Karpas-422 (cell line): ENCODE measurements around the gene C16orf96. TPM values are rescaled to one million over a fixed set of nuclear protein-coding genes. Genes with fewer than 3 reads are reported as not detected.

Experiments
- DNase-seq: peaks from one replicate; pipeline ENCODE4 v3.0.0-alpha.2; 2015
- H2AFZ ChIP-seq: fragments of 200-600 bp; sonication (generic); 2 replicates; pipeline ENCODE4 v1.6.1; 2014; ENCODE audit warnings: antibody characterized with exemption, low read length, mixed read lengths
- H3K27ac ChIP-seq: fragments of 200-600 bp; sonication (generic); 2 replicates; pipeline ENCODE4 v1.5.1; 2014; ENCODE audit warnings: mild to moderate bottlenecking, low read length, moderate library complexity
- H3K27me3 ChIP-seq: fragments of 200-600 bp; sonication (generic); 2 replicates; pipeline ENCODE4 v1.6.1; 2014; ENCODE audit warnings: low read length, mixed read lengths
- H3K36me3 ChIP-seq: fragments of 200-600 bp; sonication (generic); 2 replicates; pipeline ENCODE4 v1.6.1; 2014; ENCODE audit warnings: low read length, mixed read lengths; ENCODE audit not compliant: insufficient read depth
- H3K4me1 ChIP-seq: fragments of 200-600 bp; sonication (generic); 2 replicates; pipeline ENCODE4 v1.6.1; 2014; ENCODE audit warnings: mild to moderate bottlenecking, low read length, mixed read lengths
- H3K4me2 ChIP-seq: fragments of 200-600 bp; sonication (generic); 2 replicates; pipeline ENCODE4 v1.6.1; 2014; ENCODE audit warnings: low read length, low read depth, mild to moderate bottlenecking; ENCODE audit not compliant: poor library complexity, severe bottlenecking
- H3K4me3 ChIP-seq: fragments of 200-600 bp; sonication (generic); 2 replicates; pipeline ENCODE4 v1.5.1; 2014; ENCODE audit warnings: mild to moderate bottlenecking, antibody characterized with exemption, low read length, mixed read lengths
- H3K79me2 ChIP-seq: fragments of 200-600 bp; sonication (generic); 2 replicates; pipeline ENCODE4 v1.6.1; 2014; ENCODE audit warnings: mild to moderate bottlenecking, low read length, mixed read lengths
- H3K9ac ChIP-seq: fragments of 200-600 bp; sonication (generic); 2 replicates; pipeline ENCODE4 v1.6.0; 2014; ENCODE audit warnings: low read length
- H3K9me2 ChIP-seq: fragments of 200-600 bp; sonication (generic), shearing (Covaris generic); replicated peaks from 2 replicates; pipeline ENCODE4 v1.6.0; 2014; ENCODE audit warnings: mild to moderate bottlenecking, low read length, moderate library complexity; ENCODE audit not compliant: insufficient read depth
- H3K9me3 ChIP-seq: fragments of 300-700, 200-600 bp; sonication (generic); 2 replicates; pipeline ENCODE4 v1.6.1; 2014; ENCODE audit warnings: low read length, mixed read lengths
- H4K20me1 ChIP-seq: fragments of 200-600 bp; sonication (generic); 2 replicates; pipeline ENCODE4 v1.6.1; 2014; ENCODE audit warnings: mild to moderate bottlenecking, antibody characterized with exemption, low read length, low read depth; ENCODE audit not compliant: insufficient read depth
- total RNA-seq: library from RNA; depleted of rRNA; stranded (reverse); fragments of >200 nt; shearing (Covaris generic); gene quantifications from 2 replicates; pipeline ENCODE4 v1.2.3, GENCODE V29; 2014; ENCODE audit warnings: low replicate concordance

C16orf96 gene
- total RNA-seq, 1 experiment from 2014 or later = not detected

DNA sequence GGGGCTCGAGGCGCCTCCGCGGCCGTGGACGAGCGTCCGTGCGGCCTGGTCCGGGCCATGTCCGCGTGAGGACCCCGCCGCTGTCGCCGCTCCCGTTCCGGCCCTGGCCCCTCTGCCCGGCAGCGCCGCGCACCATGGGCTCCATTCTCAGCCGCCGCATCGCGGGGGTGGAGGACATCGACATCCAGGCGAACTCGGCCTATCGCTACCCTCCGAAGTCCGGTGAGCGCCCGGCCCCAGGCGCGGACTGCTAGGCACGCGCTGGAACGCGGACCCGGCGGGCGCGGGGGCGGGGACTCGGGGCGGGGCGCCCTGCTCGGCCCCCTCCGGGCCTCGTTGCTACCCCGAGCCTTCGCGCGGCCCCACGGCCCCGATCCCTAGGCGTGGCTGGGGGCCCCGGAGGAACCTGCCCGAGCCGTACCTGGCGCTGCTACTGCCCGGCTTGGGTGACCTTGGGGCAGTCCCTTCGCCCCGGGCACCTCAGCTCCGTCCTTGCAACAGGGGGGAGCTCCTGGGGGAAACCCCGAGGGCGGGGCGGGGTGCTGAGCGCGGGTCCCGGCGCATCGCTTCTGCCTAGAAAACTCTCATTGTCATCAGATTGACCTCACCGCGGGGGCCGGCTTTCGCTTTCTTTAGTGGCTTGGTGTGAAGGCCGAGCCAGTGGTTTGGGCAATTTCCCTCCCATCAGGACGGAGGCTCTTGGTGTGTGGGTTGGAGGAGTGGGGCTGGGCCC is 68.9 kb downstream of the C16orf96 start:
- peak overlapping the region; percentile 44 for H3K27ac ChIP-seq
- peak overlapping the region; percentile 78 for H3K4me2 ChIP-seq
- no peaks in the 10 kb centered on the region for H3K27me3 ChIP-seq
- peak overlapping the region; percentile 86 for H3K4me3 ChIP-seq
- DNase-seq = peak; percentile 83
- no peaks in the 10 kb centered on the region for H3K9me3 ChIP-seq
- peaks cover 47% of the 10 kb centered on the region for H3K79me2 ChIP-seq
- H2AFZ ChIP-seq = peak overlapping the region; percentile 16; the same call in 1 of the 2 replicates
- H3K9me2 ChIP-seq = no peaks in the 10 kb centered on the region
- peaks cover 18% of the 10 kb centered on the region for H3K4me1 ChIP-seq
- H4K20me1 ChIP-seq = peaks cover 7% of the 10 kb centered on the region; the same call in 1 of the 2 replicates
- H3K9ac ChIP-seq = peak overlapping the region; percentile 89
- H3K36me3 ChIP-seq = no peaks in the 10 kb centered on the region

DNA sequence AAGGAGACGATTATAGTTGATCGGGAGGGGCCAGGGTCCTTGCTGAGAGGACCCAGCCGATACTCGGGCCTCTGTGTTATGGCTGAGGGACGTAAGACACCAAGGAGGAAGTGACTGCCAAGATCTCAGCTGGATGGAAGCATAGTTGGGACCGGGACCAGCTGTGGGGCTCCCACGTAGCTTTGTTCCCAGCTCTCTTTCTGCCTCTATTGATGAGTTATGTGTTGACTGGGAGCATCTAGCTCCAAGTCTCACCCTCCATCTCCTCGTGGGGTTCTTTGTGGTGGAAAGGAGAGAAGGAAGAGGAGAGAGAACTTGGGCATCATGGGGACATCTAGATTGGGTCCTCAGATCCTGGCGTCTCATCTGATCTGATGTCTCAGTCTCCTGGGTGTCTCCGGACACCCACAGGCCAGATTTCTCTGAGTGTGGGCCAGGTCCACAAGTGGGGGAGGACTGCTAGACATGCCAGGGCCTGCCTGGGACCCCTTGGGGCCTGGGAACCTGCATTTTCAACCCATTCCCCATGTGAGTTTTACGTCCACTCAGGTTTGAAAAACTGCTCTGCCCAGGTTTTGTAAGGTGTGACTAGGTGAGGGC is 69.5 kb downstream of the C16orf96 start:
- peak overlapping the region; percentile 44 for H3K27ac ChIP-seq
- H3K9ac ChIP-seq = peak overlapping the region; percentile 89
- peaks cover 7% of the 10 kb centered on the region; the same call in 1 of the 2 replicates for H4K20me1 ChIP-seq
- H3K4me2 ChIP-seq = peak overlapping the region; percentile 78
- H3K4me1 ChIP-seq = peaks cover 18% of the 10 kb centered on the region
- DNase-seq = peak; percentile 78
- no peaks in the 10 kb centered on the region for H3K9me3 ChIP-seq
- H3K27me3 ChIP-seq = no peaks in the 10 kb centered on the region
- H3K36me3 ChIP-seq = no peaks in the 10 kb centered on the region
- H3K4me3 ChIP-seq = peak overlapping the region; percentile 86
- H3K79me2 ChIP-seq = peaks cover 53% of the 10 kb centered on the region
- H2AFZ ChIP-seq = peak overlapping the region; percentile 16; the same call in 1 of the 2 replicates
- H3K9me2 ChIP-seq = no peaks in the 10 kb centered on the region

DNA sequence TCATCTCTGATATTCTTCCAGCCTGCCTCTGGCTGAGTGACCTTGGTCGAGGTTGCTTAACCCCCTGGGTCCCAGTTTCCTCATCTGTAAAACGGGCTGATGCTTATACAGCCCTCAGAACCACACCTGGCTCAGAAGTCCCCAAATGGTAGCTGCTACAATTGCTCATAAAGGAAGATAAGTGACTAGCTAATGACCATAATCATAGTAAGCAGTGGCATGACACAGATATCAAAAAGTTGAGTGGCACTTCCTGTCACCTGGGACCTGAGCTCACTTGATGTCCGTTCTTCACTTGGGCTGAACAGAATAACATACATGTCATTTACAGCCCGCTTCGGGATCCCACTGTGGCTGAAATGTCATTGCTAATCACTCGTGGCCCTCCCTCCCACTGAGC is 70.3 kb downstream of the C16orf96 start:
- no peaks in the 10 kb centered on the region for H3K9me3 ChIP-seq
- H3K79me2 ChIP-seq = peaks cover 61% of the 10 kb centered on the region
- H3K9ac ChIP-seq = peak overlapping the region; percentile 89
- DNase-seq = no peak
- H3K27me3 ChIP-seq = no peaks in the 10 kb centered on the region
- H3K4me2 ChIP-seq = peak overlapping the region; percentile 78
- H3K4me1 ChIP-seq = peaks cover 18% of the 10 kb centered on the region
- H3K9me2 ChIP-seq = no peaks in the 10 kb centered on the region
- peak overlapping the region; percentile 86 for H3K4me3 ChIP-seq
- peak overlapping the region; percentile 44; the same call in 1 of the 2 replicates for H3K27ac ChIP-seq
- no peak overlapping the region for H2AFZ ChIP-seq
- H4K20me1 ChIP-seq = peaks cover 7% of the 10 kb centered on the region; the same call in 1 of the 2 replicates
- no peaks in the 10 kb centered on the region for H3K36me3 ChIP-seq

DNA sequence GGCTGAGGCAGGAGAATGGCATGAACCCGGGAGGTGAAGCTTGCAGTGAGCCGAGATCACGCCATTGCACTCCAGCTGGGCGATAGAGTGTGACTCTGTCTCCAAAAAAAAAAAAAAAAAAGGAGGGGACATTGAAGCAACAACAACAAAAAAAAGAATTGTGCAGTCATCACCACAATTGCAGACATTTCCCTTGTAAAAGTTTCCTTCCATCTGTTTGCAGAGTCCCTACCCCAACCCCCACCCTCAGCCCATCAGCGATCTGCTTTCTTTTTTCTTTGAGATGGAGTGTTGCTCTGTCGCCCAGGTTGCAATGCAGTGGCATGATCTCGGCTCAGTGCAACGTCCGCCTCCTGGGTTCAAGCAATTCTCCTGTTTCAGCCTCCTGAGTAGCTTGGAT is 72.1 kb downstream of the C16orf96 start:
- no peaks in the 10 kb centered on the region for H3K36me3 ChIP-seq

DNA sequence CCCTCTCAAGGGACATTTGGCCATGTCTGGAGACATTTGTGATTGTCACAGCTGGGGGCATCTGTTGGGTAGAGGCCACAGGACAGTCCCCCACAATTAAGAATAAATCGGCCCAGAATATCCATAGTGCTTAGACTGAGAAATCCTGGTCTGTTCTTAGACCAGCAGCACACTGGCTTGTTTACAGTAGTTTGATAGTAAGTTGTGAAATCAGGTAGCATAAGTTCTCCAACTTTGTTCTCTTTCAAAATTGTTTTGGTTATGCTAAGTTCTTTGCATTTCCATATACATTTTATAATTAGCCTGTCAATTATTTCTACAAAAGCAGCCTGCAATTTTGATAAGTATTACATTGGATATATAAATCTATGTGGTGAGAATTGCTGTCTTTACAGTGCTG is 75.3 kb downstream of the C16orf96 start:
- peaks cover 85% of the 10 kb centered on the region for H3K79me2 ChIP-seq
- no peak for DNase-seq

More for the DNA sequence above, 72.1 kb downstream of the C16orf96 start:
- H3K4me2 ChIP-seq = no peak overlapping the region
- no peak overlapping the region for H3K9ac ChIP-seq
- H3K79me2 ChIP-seq = peaks cover 79% of the 10 kb centered on the region
- no peak overlapping the region for H2AFZ ChIP-seq
- DNase-seq = no peak
- H3K9me3 ChIP-seq = no peaks in the 10 kb centered on the region
- H3K9me2 ChIP-seq = no peaks in the 10 kb centered on the region
- no peak overlapping the region for H3K4me3 ChIP-seq
- H3K27ac ChIP-seq = no peak overlapping the region
- peaks cover 7% of the 10 kb centered on the region; the same call in 1 of the 2 replicates for H4K20me1 ChIP-seq
- no peaks in the 10 kb centered on the region for H3K27me3 ChIP-seq
- H3K4me1 ChIP-seq = peaks cover 18% of the 10 kb centered on the region

DNA sequence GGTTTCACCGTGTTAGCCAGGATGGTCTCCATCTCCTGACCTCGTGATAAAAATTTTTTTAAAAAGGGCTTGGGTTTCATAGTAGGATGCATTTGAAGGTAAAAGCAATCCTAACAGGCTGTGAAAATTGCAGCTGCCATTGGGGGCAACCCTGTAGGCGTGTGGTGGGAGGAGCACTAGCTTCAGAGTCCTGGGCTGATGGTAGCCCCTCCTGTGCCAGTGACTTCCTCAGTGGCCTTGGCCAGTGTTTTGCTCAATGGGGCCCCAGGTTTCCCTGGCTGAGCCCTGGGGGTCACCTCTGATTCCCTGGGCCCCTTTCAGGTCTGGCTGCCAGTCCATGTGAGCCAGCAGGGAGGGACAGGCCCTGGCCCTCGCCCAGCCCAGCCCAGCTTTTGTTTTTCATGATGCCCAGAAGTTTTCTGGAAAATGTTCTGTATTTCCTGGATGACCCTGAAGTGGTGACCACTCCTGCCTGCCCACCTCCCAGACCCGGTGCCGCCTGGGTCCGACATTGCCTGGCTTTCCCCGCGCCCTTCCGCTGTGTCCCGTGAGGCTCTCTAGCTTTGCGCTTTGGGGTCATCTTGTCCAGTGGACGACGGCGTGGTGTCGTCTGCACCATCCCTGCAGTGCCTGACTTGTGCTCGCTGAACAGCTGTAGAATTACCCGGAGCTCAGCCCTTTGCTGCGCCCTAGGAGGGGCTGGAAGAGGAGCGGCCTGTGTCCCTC is 77.9 kb downstream of the C16orf96 start:
- Histone ChIP-seq H3K4me1 (no peaks in the 10 kb centered on the region), H4K20me1 (no peaks in the 10 kb centered on the region), H3K4me2 (no peak overlapping the region), H3K4me3 (no peak overlapping the region), H3K9me3 (no peaks in the 10 kb centered on the region), H3K36me3 (no peaks in the 10 kb centered on the region), H3K9ac (no peak overlapping the region), H3K9me2 (no peaks in the 10 kb centered on the region), H2AFZ (no peak overlapping the region), H3K27ac (no peak overlapping the region), H3K27me3 (no peaks in the 10 kb centered on the region), H3K79me2 (peaks cover 83% of the 10 kb centered on the region)
- DNase-seq = no peak

More for the DNA sequence above, 75.3 kb downstream of the C16orf96 start:
- H3K27ac ChIP-seq = no peak overlapping the region
- H3K4me2 ChIP-seq = no peak overlapping the region
- no peak overlapping the region for H2AFZ ChIP-seq
- H3K9me3 ChIP-seq = no peaks in the 10 kb centered on the region
- no peaks in the 10 kb centered on the region for H3K36me3 ChIP-seq
- H3K9me2 ChIP-seq = no peaks in the 10 kb centered on the region
- H3K4me3 ChIP-seq = no peak overlapping the region
- H3K4me1 ChIP-seq = peaks cover 4% of the 10 kb centered on the region
- peaks cover 2% of the 10 kb centered on the region; the same call in 1 of the 2 replicates for H4K20me1 ChIP-seq
- H3K9ac ChIP-seq = no peak overlapping the region
- no peaks in the 10 kb centered on the region for H3K27me3 ChIP-seq

DNA sequence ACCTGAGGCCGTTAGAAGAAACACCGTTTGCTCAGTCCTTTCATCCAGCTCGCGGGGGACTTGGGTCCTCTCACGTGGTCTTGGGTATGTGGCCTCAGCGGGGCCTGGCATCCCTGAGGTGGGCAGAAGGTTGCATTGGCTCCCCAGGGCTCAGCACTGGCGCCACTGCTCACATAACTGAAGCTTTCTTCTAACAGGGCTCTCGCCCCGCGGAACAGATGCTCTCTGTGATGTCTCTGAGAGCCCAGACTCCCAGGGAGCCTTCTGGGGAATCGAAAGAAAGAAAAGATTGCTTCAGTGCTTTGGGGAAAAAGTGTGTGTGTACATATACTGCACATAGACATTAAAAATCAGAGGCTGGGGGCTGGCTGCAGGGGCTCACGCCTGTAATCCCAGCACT is 78.6 kb downstream of the C16orf96 start:
- Histone ChIP-seq H3K79me2 (peaks cover 83% of the 10 kb centered on the region), H2AFZ (no peak overlapping the region), H3K36me3 (no peaks in the 10 kb centered on the region), H3K9me2 (no peaks in the 10 kb centered on the region), H3K4me3 (no peak overlapping the region), H4K20me1 (no peaks in the 10 kb centered on the region), H3K9ac (no peak overlapping the region), H3K27ac (no peak overlapping the region), H3K4me2 (no peak overlapping the region), H3K27me3 (no peaks in the 10 kb centered on the region), H3K4me1 (no peaks in the 10 kb centered on the region), H3K9me3 (no peaks in the 10 kb centered on the region)
- no peak for DNase-seq

DNA sequence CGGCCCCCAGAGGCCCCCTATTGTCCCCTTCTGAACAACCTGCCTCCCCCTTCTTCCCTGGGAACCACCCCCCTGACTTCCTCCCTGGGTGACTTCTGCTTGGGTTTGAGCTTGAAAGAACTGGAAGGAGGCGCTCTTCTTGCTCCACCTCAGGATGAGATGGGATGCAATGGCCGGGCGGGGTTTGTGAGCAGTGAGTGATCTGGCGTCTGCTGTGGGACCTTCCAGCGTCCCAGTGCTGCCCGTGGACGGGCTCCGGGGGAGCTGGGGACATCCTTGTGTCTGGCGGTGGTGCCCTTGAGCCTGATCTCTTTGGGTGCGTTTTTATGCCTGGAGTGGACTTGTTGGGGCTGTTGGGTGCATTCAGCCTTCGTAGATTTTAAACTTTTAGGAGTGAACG is 80.1 kb downstream of the C16orf96 start:
- no peaks in the 10 kb centered on the region for H3K9me3 ChIP-seq
- no peaks in the 10 kb centered on the region for H3K9me2 ChIP-seq
- no peak overlapping the region for H3K4me2 ChIP-seq
- H3K4me3 ChIP-seq = no peak overlapping the region
- H3K36me3 ChIP-seq = no peaks in the 10 kb centered on the region
- no peak for DNase-seq
- H2AFZ ChIP-seq = no peak overlapping the region
- peaks cover 83% of the 10 kb centered on the region for H3K79me2 ChIP-seq
- no peaks in the 10 kb centered on the region for H3K27me3 ChIP-seq
- no peaks in the 10 kb centered on the region for H4K20me1 ChIP-seq
- no peaks in the 10 kb centered on the region for H3K4me1 ChIP-seq
- H3K9ac ChIP-seq = no peak overlapping the region
- H3K27ac ChIP-seq = no peak overlapping the region
